Fibroblast of mammary gland (primary cell): ENCODE results near the gene AP3M1.

Source experiments
- DNase-seq: peaks from one replicate; pipeline ENCODE4 v3.0.0-alpha.2; 2010; ENCODE audit warnings: low read depth
- H3K4me3 ChIP-seq: 2 replicates; pipeline ENCODE4 v1.5.1; 2011; ENCODE audit warnings: low read depth, mild to moderate bottlenecking, low read length, moderate library complexity; ENCODE audit not compliant: control insufficient read depth
- TF ChIP-seq, protein P1 (sequence below): conservative IDR thresholded peaks from 2 replicates; pipeline ENCODE4 v1.5.1; 2011; ENCODE audit warnings: low read depth, low read length, inconsistent platforms; ENCODE audit not compliant: control insufficient read depth, insufficient read depth

AP3M1 gene

GRCh38 chr10:74163319-74164068, 12.9 kb upstream of the AP3M1 start:
- TF ChIP-seq, protein P1, sequence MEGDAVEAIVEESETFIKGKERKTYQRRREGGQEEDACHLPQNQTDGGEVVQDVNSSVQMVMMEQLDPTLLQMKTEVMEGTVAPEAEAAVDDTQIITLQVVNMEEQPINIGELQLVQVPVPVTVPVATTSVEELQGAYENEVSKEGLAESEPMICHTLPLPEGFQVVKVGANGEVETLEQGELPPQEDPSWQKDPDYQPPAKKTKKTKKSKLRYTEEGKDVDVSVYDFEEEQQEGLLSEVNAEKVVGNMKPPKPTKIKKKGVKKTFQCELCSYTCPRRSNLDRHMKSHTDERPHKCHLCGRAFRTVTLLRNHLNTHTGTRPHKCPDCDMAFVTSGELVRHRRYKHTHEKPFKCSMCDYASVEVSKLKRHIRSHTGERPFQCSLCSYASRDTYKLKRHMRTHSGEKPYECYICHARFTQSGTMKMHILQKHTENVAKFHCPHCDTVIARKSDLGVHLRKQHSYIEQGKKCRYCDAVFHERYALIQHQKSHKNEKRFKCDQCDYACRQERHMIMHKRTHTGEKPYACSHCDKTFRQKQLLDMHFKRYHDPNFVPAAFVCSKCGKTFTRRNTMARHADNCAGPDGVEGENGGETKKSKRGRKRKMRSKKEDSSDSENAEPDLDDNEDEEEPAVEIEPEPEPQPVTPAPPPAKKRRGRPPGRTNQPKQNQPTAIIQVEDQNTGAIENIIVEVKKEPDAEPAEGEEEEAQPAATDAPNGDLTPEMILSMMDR, result no peak
- DNase-seq, result no peak
- H3K4me3 ChIP-seq, result no peak overlapping the region

DNA sequence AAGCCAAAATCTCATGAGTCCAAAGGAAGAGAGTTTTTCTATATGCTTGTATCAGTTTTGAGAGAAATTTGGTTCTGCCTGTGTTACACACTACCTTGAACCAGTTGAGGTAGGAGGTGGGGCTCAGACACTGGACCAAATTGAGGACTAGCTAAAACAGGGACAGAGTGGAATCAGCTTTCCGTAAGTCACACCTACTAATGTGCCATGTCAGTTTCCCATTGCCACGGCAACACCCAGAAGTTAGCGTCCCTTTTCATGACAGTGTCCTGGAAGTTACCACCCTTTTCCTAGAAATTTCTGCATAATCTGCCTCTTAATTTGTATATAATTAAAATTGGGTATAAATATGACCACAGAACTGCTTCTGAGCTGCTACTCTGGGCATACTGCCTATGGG, 9.4 kb upstream of the AP3M1 start:
- TF ChIP-seq, protein P1, result no peak
- DNase-seq, result no peak
- H3K4me3 ChIP-seq, result no peak overlapping the region

DNA sequence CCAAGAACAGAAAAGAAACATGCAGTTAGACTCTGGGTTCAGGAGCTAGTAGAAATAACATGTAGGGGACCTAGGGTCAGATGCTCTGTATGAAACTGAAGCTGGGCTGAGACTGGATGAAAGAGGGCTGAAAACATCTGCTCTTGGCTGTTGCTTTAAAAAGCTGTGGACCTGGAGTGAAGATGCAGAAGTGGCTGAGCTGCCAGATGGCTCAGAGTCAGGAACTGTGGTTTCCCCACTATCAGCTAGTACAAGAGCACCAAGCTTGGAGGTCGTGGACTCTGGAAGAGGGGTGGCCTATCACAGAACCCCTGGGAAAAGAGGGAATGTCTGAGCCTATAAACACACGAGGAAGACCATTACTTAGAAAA, 6.3 kb upstream of the AP3M1 start:
- peak; percentile 44 for DNase-seq
- TF ChIP-seq, protein P1, result no peak
- H3K4me3 ChIP-seq, result no peak overlapping the region

- no peak for DNase-seq
- no peak overlapping the region for H3K4me3 ChIP-seq
- TF ChIP-seq, protein P1, result no peak
These were observed 3.0 kb upstream of the AP3M1 start for GRCh38 chr10:74153676-74154075.

GRCh38 chr10:74153123-74153522, 2.5 kb upstream of the AP3M1 start:
- DNase-seq, result peak; percentile 83
- TF ChIP-seq, protein P1, result peak; percentile 54
- H3K4me3 ChIP-seq, result no peak overlapping the region

DNA sequence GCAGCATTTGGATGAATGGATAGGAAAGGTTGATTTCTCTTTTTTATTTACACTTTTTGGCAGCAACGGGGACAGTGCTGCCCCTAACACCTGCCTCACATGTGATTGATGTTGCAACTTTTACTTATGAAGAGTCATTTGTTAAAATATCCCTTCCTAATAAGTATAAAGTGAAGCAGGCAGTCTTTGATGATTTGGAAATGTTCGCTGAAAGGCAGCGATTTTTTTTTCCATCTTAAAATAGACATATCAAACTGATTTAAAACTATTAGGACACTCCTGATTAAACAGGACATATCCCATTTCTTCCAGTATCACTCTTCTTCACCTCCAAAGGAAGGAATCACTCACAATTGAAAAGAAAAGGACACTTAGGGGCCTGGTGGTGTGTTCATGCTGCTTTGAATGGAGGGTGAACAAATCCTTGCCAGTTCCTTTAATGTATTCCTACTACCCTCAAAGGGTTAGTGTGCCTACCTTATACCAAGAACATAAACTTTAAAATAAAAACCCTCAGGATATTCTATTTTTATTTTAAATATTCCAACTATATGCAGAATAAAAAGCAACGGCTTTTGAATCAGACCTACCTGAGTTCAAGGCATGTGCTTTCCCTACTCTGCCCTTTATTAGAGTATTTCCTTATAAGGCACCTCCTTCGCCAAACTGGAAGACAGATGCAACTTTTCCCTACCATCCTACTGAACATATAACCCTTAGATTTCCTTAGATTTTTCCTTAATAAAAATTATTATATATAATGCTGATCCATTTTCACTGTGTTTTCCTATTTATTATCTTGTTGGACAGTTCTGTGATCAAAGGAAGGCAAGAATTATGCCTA, 1.5 kb upstream of the AP3M1 start:
- TF ChIP-seq, protein P1, result no peak
- H3K4me3 ChIP-seq, result peak overlapping the region; percentile 84

More for the DNA sequence above, 1.5 kb upstream of the AP3M1 start:
- DNase-seq, result peak; percentile 12
